Measurements from ENCODE around the gene SLCO3A1. TPM values are rescaled to one million over a fixed set of nuclear protein-coding genes. Genes with fewer than 3 reads are reported as not detected.

The SLCO3A1 gene
- total RNA-seq, 2 experiments from 2014 or later: 29.5 to 30.4 TPM

- no peak overlapping the region for H3K27ac ChIP-seq (ENCODE audit: low read depth in 1 of 2, low read length in 2 of 2)
- Mint-ChIP-seq H3K27ac (no peak overlapping the region), H3K36me3 (ENCODE audit: low read depth) (no peaks in the 10 kb centered on the region), H3K4me1 (ENCODE audit: low read depth) (peaks cover 68% of the 10 kb centered on the region), H3K27me3 (no peaks in the 10 kb centered on the region), H3K9me3 (no peaks in the 10 kb centered on the region), H3K4me3 (no peak overlapping the region)
- H3K27me3 ChIP-seq (ENCODE audit: control insufficient read depth in 1 of 2, insufficient read depth in 2 of 2, low read length in 2 of 2): no peaks in the 10 kb centered on the region
- ChIA-PET POLR2A (no interaction called here), CTCF (no interaction called here)
- H3K36me3 ChIP-seq (ENCODE audit: insufficient read depth, low read length): no peaks in the 10 kb centered on the region
- intact Hi-C loops (cut with DNase I, micrococcal nuclease): no loop called here
- DNase-seq: no peak
- H3K4me3 ChIP-seq (ENCODE audit: low read length): no peak overlapping the region
- no peak for ATAC-seq (ENCODE audit: poor library complexity)
- peaks cover 51% of the 10 kb centered on the region for H3K4me1 ChIP-seq (ENCODE audit: insufficient read depth, low read length)
- H3K9me3 ChIP-seq (ENCODE audit: control insufficient read depth in 1 of 2, insufficient read depth in 1 of 2, low read length in 2 of 2): no peaks in the 10 kb centered on the region
- TF ChIP-seq CTCF (IDR thresholded peaks at IDR 0.05): no peak
These were observed 99.9 kb downstream of the SLCO3A1 start for GRCh38 chr15:91953432-91953831.

GRCh38 chr15:91954292-91954691 is 100.8 kb downstream of the SLCO3A1 start:
- Mint-ChIP-seq H3K27me3 (no peaks in the 10 kb centered on the region), H3K4me1 (ENCODE audit: low read depth) (peaks cover 61% of the 10 kb centered on the region), H3K36me3 (ENCODE audit: low read depth) (no peaks in the 10 kb centered on the region), H3K27ac (no peak overlapping the region), H3K4me3 (no peak overlapping the region), H3K9me3 (no peaks in the 10 kb centered on the region)
- no peak for TF ChIP-seq CTCF (IDR thresholded peaks at IDR 0.05)
- no peaks in the 10 kb centered on the region for H3K27me3 ChIP-seq (ENCODE audit: control insufficient read depth in 1 of 2, insufficient read depth in 2 of 2, low read length in 2 of 2)
- DNase-seq (peak in 1 of 14 experiments; percentile 27), ATAC-seq (ENCODE audit: poor library complexity) (no peak)
- H3K36me3 ChIP-seq (ENCODE audit: insufficient read depth, low read length): no peaks in the 10 kb centered on the region
- H3K27ac ChIP-seq (ENCODE audit: low read depth in 1 of 2, low read length in 2 of 2): no peak overlapping the region
- H3K9me3 ChIP-seq (ENCODE audit: control insufficient read depth in 1 of 2, insufficient read depth in 1 of 2, low read length in 2 of 2): no peaks in the 10 kb centered on the region
- peaks cover 44% of the 10 kb centered on the region for H3K4me1 ChIP-seq (ENCODE audit: insufficient read depth, low read length)
- ChIA-PET POLR2A (no interaction called here), CTCF (no interaction called here)
- intact Hi-C loops (cut with DNase I, micrococcal nuclease): no loop called here
- no peak overlapping the region for H3K4me3 ChIP-seq (ENCODE audit: low read length)

- H3K36me3 Mint-ChIP-seq (ENCODE audit: low read depth): no peaks in the 10 kb centered on the region
- ChIA-PET CTCF (no interaction called here), POLR2A (no interaction called here)
- no peak for TF ChIP-seq CTCF (IDR thresholded peaks at IDR 0.05)
- peaks cover 30% of the 10 kb centered on the region for H3K4me1 ChIP-seq (ENCODE audit: insufficient read depth, low read length)
- DNase-seq (no peak), ATAC-seq (ENCODE audit: poor library complexity) (no peak)
- H3K4me3 ChIP-seq (ENCODE audit: low read length): no peak overlapping the region
- intact Hi-C loops (cut with DNase I, micrococcal nuclease): no loop called here
- peaks cover 42% of the 10 kb centered on the region for H3K4me1 Mint-ChIP-seq (ENCODE audit: low read depth)
- H3K4me3 Mint-ChIP-seq: no peak overlapping the region
- no peaks in the 10 kb centered on the region for H3K27me3 ChIP-seq (ENCODE audit: control insufficient read depth in 1 of 2, insufficient read depth in 2 of 2, low read length in 2 of 2)
- no peaks in the 10 kb centered on the region for H3K27me3 Mint-ChIP-seq
- no peaks in the 10 kb centered on the region for H3K36me3 ChIP-seq (ENCODE audit: insufficient read depth, low read length)
- H3K9me3 Mint-ChIP-seq: no peaks in the 10 kb centered on the region
- H3K27ac ChIP-seq (ENCODE audit: low read depth in 1 of 2, low read length in 2 of 2): no peak overlapping the region
- H3K9me3 ChIP-seq (ENCODE audit: control insufficient read depth in 1 of 2, insufficient read depth in 1 of 2, low read length in 2 of 2): no peaks in the 10 kb centered on the region
- no peak overlapping the region for H3K27ac Mint-ChIP-seq
These were observed 102.7 kb downstream of the SLCO3A1 start for GRCh38 chr15:91956026-91956723.

All from CD4-positive, alpha-beta T cell (primary cell).